ENCODE data around the gene PMF1. TPM values are rescaled to one million over a fixed set of nuclear protein-coding genes. Genes with fewer than 3 reads are reported as not detected.

The PMF1 gene
- total and polyA plus RNA-seq, 2 of the 13 experiments (the other 11 are each of a cell fraction or from before 2014, with no cell fraction given) = 72.5 to 89.0 TPM

DNA sequence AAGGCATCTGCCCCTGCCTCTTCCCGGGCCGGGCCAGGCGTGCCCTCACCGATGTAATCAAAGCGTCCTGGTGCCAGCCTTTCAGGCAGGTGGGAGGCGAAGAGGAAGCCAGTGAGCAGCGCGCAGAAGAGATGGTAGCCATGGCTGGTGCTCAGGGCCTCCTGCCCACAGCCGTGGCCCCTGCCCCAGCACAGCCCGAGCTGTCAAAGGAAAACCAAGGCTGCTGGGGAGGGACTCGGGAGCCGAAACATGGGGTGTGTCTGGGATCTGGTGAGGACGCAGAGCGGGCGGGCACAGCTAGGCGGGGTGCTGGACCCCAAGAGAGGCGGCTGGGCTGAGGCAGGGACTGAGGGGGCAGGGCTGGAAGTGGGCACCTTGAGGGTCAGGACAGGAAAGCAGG is 31.9 kb downstream of the PMF1 start:
- H3K27ac ChIP-seq (ENCODE audit: extremely low read length, insufficient read depth, low read length) = no peak overlapping the region
- H3K36me3 ChIP-seq (replicated peaks in 1 of 2; ENCODE audit: control insufficient read depth in 1 of 2, insufficient read depth in 2 of 2, low read length in 2 of 2) = peaks cover 3 to 4% of the 10 kb centered on the region in 2 experiments; a peak in 3 of 5 replicates
- TF ChIP-seq FOXC1 (CRISPR knock-in tag; IDR thresholded peaks at IDR 0.05; ENCODE audit: borderline replicate concordance) (no peak), STAT5B (CRISPR knock-in tag; IDR thresholded peaks at IDR 0.05) (no peak), PHF20 (CRISPR knock-in tag; IDR thresholded peaks at IDR 0.05) (no peak), ZBTB8A (CRISPR knock-in tag; IDR thresholded peaks at IDR 0.05; ENCODE audit: borderline replicate concordance, low read depth) (no peak), ZC3H13 (CRISPR knock-in tag; IDR thresholded peaks at IDR 0.05) (no peak), KDM2A (CRISPR knock-in tag; IDR thresholded peaks at IDR 0.05; ENCODE audit: borderline replicate concordance, low read depth) (no peak), ZNF678 (CRISPR knock-in tag; IDR thresholded peaks at IDR 0.05) (no peak), KDM6A (CRISPR knock-in tag; IDR thresholded peaks at IDR 0.05; ENCODE audit: low read depth) (no peak), ZNF562 (CRISPR knock-in tag; IDR thresholded peaks at IDR 0.05; ENCODE audit: borderline replicate concordance) (no peak)
- TF ChIP-seq, protein P1, sequence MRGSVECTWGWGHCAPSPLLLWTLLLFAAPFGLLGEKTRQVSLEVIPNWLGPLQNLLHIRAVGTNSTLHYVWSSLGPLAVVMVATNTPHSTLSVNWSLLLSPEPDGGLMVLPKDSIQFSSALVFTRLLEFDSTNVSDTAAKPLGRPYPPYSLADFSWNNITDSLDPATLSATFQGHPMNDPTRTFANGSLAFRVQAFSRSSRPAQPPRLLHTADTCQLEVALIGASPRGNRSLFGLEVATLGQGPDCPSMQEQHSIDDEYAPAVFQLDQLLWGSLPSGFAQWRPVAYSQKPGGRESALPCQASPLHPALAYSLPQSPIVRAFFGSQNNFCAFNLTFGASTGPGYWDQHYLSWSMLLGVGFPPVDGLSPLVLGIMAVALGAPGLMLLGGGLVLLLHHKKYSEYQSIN (CRISPR knock-in tag; IDR thresholded peaks at IDR 0.05; ENCODE audit: borderline replicate concordance) = no peak
- TF ChIP-seq, protein P2, sequence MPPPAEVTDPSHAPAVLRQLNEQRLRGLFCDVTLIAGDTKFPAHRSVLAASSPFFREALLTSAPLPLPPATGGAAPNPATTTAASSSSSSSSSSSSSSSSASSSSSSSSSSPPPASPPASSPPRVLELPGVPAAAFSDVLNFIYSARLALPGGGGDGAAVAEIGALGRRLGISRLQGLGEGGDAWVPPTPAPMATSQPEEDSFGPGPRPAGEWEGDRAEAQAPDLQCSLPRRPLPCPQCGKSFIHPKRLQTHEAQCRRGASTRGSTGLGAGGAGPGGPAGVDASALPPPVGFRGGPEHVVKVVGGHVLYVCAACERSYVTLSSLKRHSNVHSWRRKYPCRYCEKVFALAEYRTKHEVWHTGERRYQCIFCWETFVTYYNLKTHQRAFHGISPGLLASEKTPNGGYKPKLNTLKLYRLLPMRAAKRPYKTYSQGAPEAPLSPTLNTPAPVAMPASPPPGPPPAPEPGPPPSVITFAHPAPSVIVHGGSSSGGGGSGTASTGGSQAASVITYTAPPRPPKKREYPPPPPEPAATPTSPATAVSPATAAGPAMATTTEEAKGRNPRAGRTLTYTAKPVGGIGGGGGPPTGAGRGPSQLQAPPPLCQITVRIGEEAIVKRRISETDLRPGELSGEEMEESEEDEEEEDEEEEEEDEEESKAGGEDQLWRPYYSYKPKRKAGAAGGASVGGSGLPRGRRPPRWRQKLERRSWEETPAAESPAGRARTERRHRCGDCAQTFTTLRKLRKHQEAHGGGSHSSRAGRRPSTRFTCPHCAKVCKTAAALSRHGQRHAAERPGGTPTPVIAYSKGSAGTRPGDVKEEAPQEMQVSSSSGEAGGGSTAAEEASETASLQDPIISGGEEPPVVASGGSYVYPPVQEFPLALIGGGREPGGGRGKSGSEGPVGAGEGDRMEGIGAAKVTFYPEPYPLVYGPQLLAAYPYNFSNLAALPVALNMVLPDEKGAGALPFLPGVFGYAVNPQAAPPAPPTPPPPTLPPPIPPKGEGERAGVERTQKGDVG (CRISPR knock-in tag; IDR thresholded peaks at IDR 0.05; ENCODE audit: borderline replicate concordance) = no peak
- TF ChIP-seq, protein P3, sequence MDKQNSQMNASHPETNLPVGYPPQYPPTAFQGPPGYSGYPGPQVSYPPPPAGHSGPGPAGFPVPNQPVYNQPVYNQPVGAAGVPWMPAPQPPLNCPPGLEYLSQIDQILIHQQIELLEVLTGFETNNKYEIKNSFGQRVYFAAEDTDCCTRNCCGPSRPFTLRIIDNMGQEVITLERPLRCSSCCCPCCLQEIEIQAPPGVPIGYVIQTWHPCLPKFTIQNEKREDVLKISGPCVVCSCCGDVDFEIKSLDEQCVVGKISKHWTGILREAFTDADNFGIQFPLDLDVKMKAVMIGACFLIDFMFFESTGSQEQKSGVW (CRISPR knock-in tag; IDR thresholded peaks at IDR 0.05; ENCODE audit: borderline replicate concordance) = no peak
- TF ChIP-seq, protein P4, sequence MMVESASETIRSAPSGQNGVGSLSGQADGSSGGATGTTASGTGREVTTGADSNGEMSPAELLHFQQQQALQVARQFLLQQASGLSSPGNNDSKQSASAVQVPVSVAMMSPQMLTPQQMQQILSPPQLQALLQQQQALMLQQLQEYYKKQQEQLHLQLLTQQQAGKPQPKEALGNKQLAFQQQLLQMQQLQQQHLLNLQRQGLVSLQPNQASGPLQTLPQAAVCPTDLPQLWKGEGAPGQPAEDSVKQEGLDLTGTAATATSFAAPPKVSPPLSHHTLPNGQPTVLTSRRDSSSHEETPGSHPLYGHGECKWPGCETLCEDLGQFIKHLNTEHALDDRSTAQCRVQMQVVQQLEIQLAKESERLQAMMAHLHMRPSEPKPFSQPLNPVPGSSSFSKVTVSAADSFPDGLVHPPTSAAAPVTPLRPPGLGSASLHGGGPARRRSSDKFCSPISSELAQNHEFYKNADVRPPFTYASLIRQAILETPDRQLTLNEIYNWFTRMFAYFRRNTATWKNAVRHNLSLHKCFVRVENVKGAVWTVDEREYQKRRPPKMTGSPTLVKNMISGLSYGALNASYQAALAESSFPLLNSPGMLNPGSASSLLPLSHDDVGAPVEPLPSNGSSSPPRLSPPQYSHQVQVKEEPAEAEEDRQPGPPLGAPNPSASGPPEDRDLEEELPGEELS (CRISPR knock-in tag; IDR thresholded peaks at IDR 0.05) = no peak
- TF ChIP-seq, protein P5, sequence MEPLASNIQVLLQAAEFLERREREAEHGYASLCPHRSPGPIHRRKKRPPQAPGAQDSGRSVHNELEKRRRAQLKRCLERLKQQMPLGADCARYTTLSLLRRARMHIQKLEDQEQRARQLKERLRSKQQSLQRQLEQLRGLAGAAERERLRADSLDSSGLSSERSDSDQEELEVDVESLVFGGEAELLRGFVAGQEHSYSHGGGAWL (CRISPR knock-in tag; IDR thresholded peaks at IDR 0.05) = no peak
- TF ChIP-seq, protein P6, sequence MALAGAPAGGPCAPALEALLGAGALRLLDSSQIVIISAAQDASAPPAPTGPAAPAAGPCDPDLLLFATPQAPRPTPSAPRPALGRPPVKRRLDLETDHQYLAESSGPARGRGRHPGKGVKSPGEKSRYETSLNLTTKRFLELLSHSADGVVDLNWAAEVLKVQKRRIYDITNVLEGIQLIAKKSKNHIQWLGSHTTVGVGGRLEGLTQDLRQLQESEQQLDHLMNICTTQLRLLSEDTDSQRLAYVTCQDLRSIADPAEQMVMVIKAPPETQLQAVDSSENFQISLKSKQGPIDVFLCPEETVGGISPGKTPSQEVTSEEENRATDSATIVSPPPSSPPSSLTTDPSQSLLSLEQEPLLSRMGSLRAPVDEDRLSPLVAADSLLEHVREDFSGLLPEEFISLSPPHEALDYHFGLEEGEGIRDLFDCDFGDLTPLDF (CRISPR knock-in tag; IDR thresholded peaks at IDR 0.05) = no peak
- no peak overlapping the region for H2AFZ ChIP-seq (ENCODE audit: low read length)
- ChIA-PET POLR2A (no interaction called here), CTCF (ENCODE audit: low intra/inter-chr PET ratio, low total read pairs) (no interaction called here)
- no peaks in the 10 kb centered on the region for H3K79me2 ChIP-seq (ENCODE audit: insufficient read depth, low read length)
- no peaks in the 10 kb centered on the region for H4K20me1 ChIP-seq (ENCODE audit: insufficient read depth, low read length)
- DNase-seq (ENCODE audit: low spot score) = no peak
- no peak for ATAC-seq
- H3K4me3 ChIP-seq (replicated peaks in 1 of 3; ENCODE audit: insufficient read depth in 1 of 3, low read depth in 2 of 3, low read length in 3 of 3) = no peak overlapping the region
- FAIRE-seq = no peak
- no TSS peak for BruUV-seq (replicated peaks)
- in situ Hi-C loops (cut with HindIII; ENCODE audit: extremely low pct_ligation_motif_present, low pct_unique_long_range_greater_than_20kb) (no loop called here), intact Hi-C loops (cut with micrococcal nuclease; ENCODE audit: unreplicated experiment) (no loop called here)
- no peaks in the 10 kb centered on the region for H3K9me3 ChIP-seq (ENCODE audit: low read length)
- H3K4me1 ChIP-seq (ENCODE audit: insufficient read depth, low read length) = peaks cover 34% of the 10 kb centered on the region
- H3K9ac ChIP-seq (ENCODE audit: insufficient read depth, low read depth, low read length) = no peak overlapping the region
- WGBS (ENCODE audit: low lambda C conversion rate) = 96% methylated on average over 17 of the region's 17 CpGs
- no peak overlapping the region for H3K4me2 ChIP-seq (ENCODE audit: low read depth, low read length)
- no peaks in the 10 kb centered on the region for H3K27me3 ChIP-seq (ENCODE audit: control insufficient read depth in 1 of 2, insufficient read depth in 2 of 2, low read length in 2 of 2)

Measured in HepG2 (cell line).